Measurements from ENCODE around the gene ARPC1A. TPM values are rescaled to one million over a fixed set of nuclear protein-coding genes. Genes with fewer than 3 reads are reported as not detected.
A peak's percentile ranks its signal among the peaks of the same experiment; 100 is the strongest.
"Not testable (repeated sequence)": the region's sequence is repeated elsewhere in the genome, so short reads cannot be mapped to it uniquely, and the experiment has no call there.

The ARPC1A gene
- total and polyA plus RNA-seq, 8 donors, result 92.7 to 158 (median 107) TPM

GRCh38 chr7:99320371-99320770 is 5.3 kb upstream of the ARPC1A start:
- Histone ChIP-seq H3K27me3 (no peaks in the 10 kb centered on the region), H3K4me1 (peaks cover 4 to 9% of the 10 kb centered on the region in 2 donors), H3K36me3 (no peaks in the 10 kb centered on the region), H3K9me3 (no peaks in the 10 kb centered on the region), H3K27ac (no peak overlapping the region), H3K4me3 (no peak overlapping the region)
- intact Hi-C loops (cut with DNase I), result no loop called here
- TF ChIP-seq CTCF (IDR thresholded peaks at IDR 0.05), result no peak
- no peak for ATAC-seq
- no peak for DNase-seq

GRCh38 chr7:99322659-99323058 is 3.0 kb upstream of the ARPC1A start:
- DNase-seq; H3K4me3 ChIP-seq; ATAC-seq; H3K27ac ChIP-seq; H3K36me3 ChIP-seq; intact Hi-C loops (cut with DNase I); H3K27me3 ChIP-seq; H3K9me3 ChIP-seq: not testable (repeated sequence)
- H3K4me1 ChIP-seq, result peaks cover 14 to 23% of the 10 kb centered on the region in 2 donors

GRCh38 chr7:99324559-99324958 is 1.1 kb upstream of the ARPC1A start:
- DNase-seq, result no peak
- TF ChIP-seq CTCF (IDR thresholded peaks at IDR 0.05), result no peak
- H3K4me3 ChIP-seq, result peak overlapping the region in 1 of 2 donors; percentile 67
- H3K4me1 ChIP-seq, result peaks cover 18 to 42% of the 10 kb centered on the region in 2 donors
- ATAC-seq, result no peak
- intact Hi-C loops (cut with DNase I), result no loop called here
- no peaks in the 10 kb centered on the region for H3K36me3 ChIP-seq
- H3K9me3 ChIP-seq, result no peaks in the 10 kb centered on the region
- no peak overlapping the region for H3K27ac ChIP-seq
- no peaks in the 10 kb centered on the region for H3K27me3 ChIP-seq

GRCh38 chr7:99325001-99325493 is 651 bp upstream of the ARPC1A start:
- no peaks in the 10 kb centered on the region for H3K36me3 ChIP-seq
- H3K27me3 ChIP-seq, result no peaks in the 10 kb centered on the region
- no peaks in the 10 kb centered on the region for H3K9me3 ChIP-seq
- DNase-seq (peak in 1 of 4 donors; percentile 7), ATAC-seq (no peak)
- no peak for TF ChIP-seq CTCF (IDR thresholded peaks at IDR 0.05)
- intact Hi-C loops (cut with DNase I), result no loop called here
- peak overlapping the region in 1 of 2 donors; percentile 90 for H3K27ac ChIP-seq
- H3K4me1 ChIP-seq, result peaks cover 21 to 47% of the 10 kb centered on the region in 2 donors
- H3K4me3 ChIP-seq, result peak overlapping the region; percentile 67 to 83

GRCh38 chr7:99326408-99326782 is 697 bp downstream of the ARPC1A start:
- TF ChIP-seq CTCF (IDR thresholded peaks at IDR 0.05), result no peak
- Histone ChIP-seq H3K9me3 (no peaks in the 10 kb centered on the region), H3K4me3 (peak overlapping the region; percentile 67 to 83), H3K27me3 (no peaks in the 10 kb centered on the region), H3K27ac (peak overlapping the region; percentile 73 to 90), H3K36me3 (no peaks in the 10 kb centered on the region), H3K4me1 (peaks cover 28 to 60% of the 10 kb centered on the region in 2 donors)
- ATAC-seq (peak; percentile 2), DNase-seq (no peak)
- intact Hi-C loops (cut with DNase I), result no loop called here

- H3K27me3 ChIP-seq; H3K4me3 ChIP-seq; intact Hi-C loops (cut with DNase I); H3K9me3 ChIP-seq: not testable (repeated sequence)
- DNase-seq, result peak in 1 of 4 donors; percentile 3
- ATAC-seq, result peak; percentile 27
- peak overlapping the region; percentile 23 to 78 for H3K27ac ChIP-seq
- peaks cover 0 to 28% of the 10 kb centered on the region in 2 donors for H3K36me3 ChIP-seq
- peaks cover 24 to 59% of the 10 kb centered on the region in 2 donors for H3K4me1 ChIP-seq
Observed at GRCh38 chr7:99330314-99330961, 4.7 kb downstream of the ARPC1A start.
